Measurements from ENCODE around the gene SGSM2. TPM values are rescaled to one million over a fixed set of nuclear protein-coding genes. Genes with fewer than 3 reads are reported as not detected.

Gene SGSM2
- total RNA-seq, 1 experiment from 2014 or later, result 34.5 TPM

DNA sequence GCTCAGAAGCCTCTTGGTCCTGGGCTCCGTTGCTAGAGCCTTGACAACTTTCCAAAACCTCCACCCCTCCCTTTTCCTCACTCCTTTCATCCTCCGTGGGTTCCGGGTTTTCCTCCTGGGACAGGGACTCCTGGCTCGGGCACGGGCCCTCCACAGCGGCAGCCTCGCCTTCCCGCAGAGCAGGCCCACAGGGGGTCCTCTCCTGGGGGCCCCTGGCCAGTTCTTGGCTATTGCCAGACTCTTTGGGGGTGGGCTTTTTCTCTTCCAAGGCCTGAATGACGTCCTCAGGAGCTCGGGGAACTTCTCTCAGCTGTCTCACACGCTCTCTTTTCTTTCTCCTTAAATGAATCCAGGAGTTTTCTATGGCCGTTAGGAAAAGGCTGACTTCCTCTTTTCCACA, 82.9 kb downstream of the SGSM2 start:
- no peak for DNase-seq (ENCODE audit: low read depth)

- no peak for DNase-seq (ENCODE audit: low read depth)
These were observed 84.2 kb downstream of the SGSM2 start for GRCh38 chr17:2421315-2422147.

DNA sequence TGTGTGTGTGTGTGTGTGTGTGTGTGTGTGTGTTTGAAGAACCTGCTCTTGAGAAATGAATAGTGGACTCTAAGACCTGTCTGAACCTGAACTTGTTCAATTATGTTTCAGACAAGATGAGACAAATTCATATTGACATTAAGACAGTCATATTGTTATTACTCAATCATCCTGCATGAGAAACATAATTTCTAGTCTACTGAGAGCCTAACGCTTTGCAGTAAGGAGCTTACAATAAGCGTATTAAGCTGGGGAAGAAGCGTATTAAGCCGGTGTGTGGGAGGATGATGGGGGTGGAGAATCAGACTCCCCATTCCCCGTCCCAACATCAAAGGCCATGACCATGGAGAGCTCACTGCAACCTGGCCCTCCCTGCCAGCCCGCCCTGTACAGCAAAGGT, 86.0 kb downstream of the SGSM2 start:
- no peak for DNase-seq (ENCODE audit: low read depth)

- DNase-seq (ENCODE audit: low read depth), result no peak
These were observed 89.9 kb downstream of the SGSM2 start for GRCh38 chr17:2427215-2427614.

DNA sequence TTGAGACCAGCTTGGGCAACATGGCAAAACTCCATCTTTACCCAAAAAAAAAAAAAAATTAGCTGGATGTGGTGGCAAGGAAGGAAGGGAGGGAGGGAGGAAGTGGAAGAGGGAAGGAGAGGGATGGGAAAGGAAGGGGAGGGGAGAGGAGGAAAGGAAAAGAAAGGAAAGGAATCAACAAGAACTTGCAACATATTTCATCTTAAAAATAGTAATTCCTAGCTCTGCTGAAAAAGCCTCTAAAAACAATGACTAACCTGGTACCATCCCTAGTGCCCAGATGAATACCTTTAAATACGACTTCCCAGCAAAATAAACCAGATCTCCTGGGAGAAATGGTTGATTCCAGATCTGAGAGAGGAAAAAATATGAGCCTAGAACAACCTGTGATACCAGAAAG, 90.6 kb downstream of the SGSM2 start:
- no peak for DNase-seq (ENCODE audit: low read depth)

Other genes with a start within 250 kb of the SGSM2 start
- gene SMG6, start 33.7 kb upstream of the SGSM2 start, total RNA-seq (2014; rRNA removed; shearing (Covaris generic)), result 22.8 and 23.8 TPM in 2 replicates
- gene SRR, start 33.6 kb upstream of the SGSM2 start, total RNA-seq (2014; rRNA removed; shearing (Covaris generic)), result 21.4 and 39.2 TPM in 2 replicates
- gene TSR1, start 1.0 kb upstream of the SGSM2 start, total RNA-seq (2014; rRNA removed; shearing (Covaris generic)), result 117 and 127 TPM in 2 replicates
- gene MNT, start 63.6 kb downstream of the SGSM2 start, total RNA-seq (2014; rRNA removed; shearing (Covaris generic)), result 1.2 and 1.7 TPM in 2 replicates
- gene METTL16, start 174.4 kb downstream of the SGSM2 start, total RNA-seq (2014; rRNA removed; shearing (Covaris generic)), result 20.2 and 21.2 TPM in 2 replicates

Data from Daoy (cell line).